GM18861 (cell line): ENCODE results near the gene PLEKHG5.
"Not testable (repeated sequence)": the region's sequence is repeated elsewhere in the genome, so short reads cannot be mapped to it uniquely, and the experiment has no call there.

ENCODE experiments used
- ATAC-seq: cut with Tn5 transposase; IDR thresholded peaks from one replicate; pipeline ENCODE4 v1.9.1; 2021; ENCODE audit not compliant: unreplicated experiment

The PLEKHG5 gene

GRCh38 chr1:6428453-6428852, 63.0 kb downstream of the PLEKHG5 start:
- not testable (repeated sequence) for ATAC-seq

GRCh38 chr1:6427441-6428390, 63.8 kb downstream of the PLEKHG5 start:
- no peak for ATAC-seq

- no peak for ATAC-seq
Observed at GRCh38 chr1:6426972-6427350, 64.5 kb downstream of the PLEKHG5 start.

GRCh38 chr1:6426277-6426971, 65.0 kb downstream of the PLEKHG5 start:
- no peak for ATAC-seq

- no peak for ATAC-seq
Observed at GRCh38 chr1:6425658-6426057, 65.8 kb downstream of the PLEKHG5 start.

- ATAC-seq = no peak
Observed at GRCh38 chr1:6424619-6425593, 66.6 kb downstream of the PLEKHG5 start, which contains the start of gene ESPN. Gene ESPN, plus strand, starts transcription at chr1:6424776. Its CDS starts 180 bp downstream, at chr1:6424956.

GRCh38 chr1:6424000-6424565, 67.4 kb downstream of the PLEKHG5 start:
- ATAC-seq = no peak

GRCh38 chr1:6423321-6423999, 68.0 kb downstream of the PLEKHG5 start:
- ATAC-seq = no peak

- ATAC-seq = no peak
Observed at GRCh38 chr1:6421266-6421665, 70.2 kb downstream of the PLEKHG5 start.

GRCh38 chr1:6420454-6421042, 70.9 kb downstream of the PLEKHG5 start:
- no peak for ATAC-seq

- ATAC-seq = no peak
Observed at GRCh38 chr1:6419804-6420453, 71.5 kb downstream of the PLEKHG5 start, which contains the start of gene HES2. Gene HES2, minus strand, starts transcription at chr1:6419919. Its CDS starts 99 bp downstream, at chr1:6419820.

GRCh38 chr1:6419397-6419803, 72.1 kb downstream of the PLEKHG5 start:
- no peak for ATAC-seq

- ATAC-seq = no peak
Observed at GRCh38 chr1:6418668-6419396, 72.6 kb downstream of the PLEKHG5 start.

GRCh38 chr1:6417961-6418667, 73.4 kb downstream of the PLEKHG5 start:
- no peak for ATAC-seq
